Measurements from ENCODE around the gene PVALEF. TPM values are rescaled to one million over a fixed set of nuclear protein-coding genes. Genes with fewer than 3 reads are reported as not detected.

The PVALEF gene
- total and polyA plus RNA-seq, 2 of the 13 experiments (the other 11 are each of a cell fraction or from before 2014, with no cell fraction given) = 0.18 TPM

GRCh38 chr17:81186203-81186602, 20.9 kb downstream of the PVALEF start (continued):
- no peak for TF ChIP-seq PAF1 (CRISPR knock-in tag; IDR thresholded peaks at IDR 0.05)
- TF ChIP-seq FIP1L1 (IDR thresholded peaks at IDR 0.05; ENCODE audit: borderline replicate concordance, insufficient read depth, low read depth, low read length) = no peak

DNA sequence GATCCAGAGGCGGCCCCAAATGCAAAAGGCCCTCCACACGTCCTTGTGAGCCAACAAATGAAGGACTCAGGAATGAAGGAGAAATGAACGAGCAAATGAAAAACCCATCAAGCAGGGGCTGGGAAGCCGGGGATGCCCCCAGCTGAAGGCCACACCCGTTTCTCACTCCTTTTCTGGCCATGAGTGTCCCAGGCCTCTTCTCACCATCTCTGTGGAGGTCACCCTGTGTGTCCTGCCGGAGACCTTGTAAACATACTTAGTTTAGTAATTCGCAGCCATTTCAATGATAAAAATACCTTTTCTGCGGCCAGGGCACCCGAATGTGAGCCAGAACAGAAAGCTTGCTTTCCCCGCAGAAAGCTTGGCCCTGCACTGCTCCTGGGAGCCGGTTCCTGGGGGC, 21.8 kb downstream of the PVALEF start:
- POLR2A ChIA-PET = no interaction called here
- 89% methylated on average over 11 of the region's 11 CpGs for WGBS (ENCODE audit: low lambda C conversion rate)
- no TSS peak for BruUV-seq (replicated peaks)

More for the DNA sequence above, 21.8 kb downstream of the PVALEF start:
- Histone ChIP-seq H2AFZ (ENCODE audit: low read length) (no peak overlapping the region), H4K20me1 (ENCODE audit: insufficient read depth, low read length) (no peaks in the 10 kb centered on the region), H3K9ac (ENCODE audit: insufficient read depth, low read depth, low read length) (no peak overlapping the region), H3K27me3 (ENCODE audit: control insufficient read depth in 1 of 2, insufficient read depth in 2 of 2, low read length in 2 of 2) (peaks cover 6 to 24% of the 10 kb centered on the region in 2 experiments; a peak in 3 of 5 replicates), H3K4me2 (ENCODE audit: low read depth, low read length) (no peak overlapping the region), H3K4me3 (replicated peaks in 1 of 3; ENCODE audit: insufficient read depth in 1 of 3, low read depth in 2 of 3, low read length in 3 of 3) (no peak overlapping the region), H3K9me3 (ENCODE audit: low read length) (no peaks in the 10 kb centered on the region), H3K36me3 (replicated peaks in 1 of 2; ENCODE audit: control insufficient read depth in 1 of 2, insufficient read depth in 2 of 2, low read length in 2 of 2) (peaks cover 3 to 4% of the 10 kb centered on the region in 2 experiments; a peak in 2 of 5 replicates), H3K4me1 (ENCODE audit: insufficient read depth, low read length) (peaks cover 24% of the 10 kb centered on the region), H3K27ac (ENCODE audit: extremely low read length, insufficient read depth, low read length) (no peak overlapping the region), H3K79me2 (ENCODE audit: insufficient read depth, low read length) (no peaks in the 10 kb centered on the region)
- ATAC-seq (no peak), FAIRE-seq (no peak), DNase-seq (ENCODE audit: low spot score) (no peak)
- in situ Hi-C loops (cut with HindIII; ENCODE audit: extremely low pct_ligation_motif_present, low pct_unique_long_range_greater_than_20kb) (no loop called here), intact Hi-C loops (cut with micrococcal nuclease; ENCODE audit: unreplicated experiment) (no loop called here)
- TF ChIP-seq, protein P1, sequence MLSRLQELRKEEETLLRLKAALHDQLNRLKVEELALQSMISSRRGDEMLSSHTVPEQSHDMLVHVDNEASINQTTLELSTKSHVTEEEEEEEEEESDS (CRISPR knock-in tag; IDR thresholded peaks at IDR 0.05; ENCODE audit: borderline replicate concordance) = no peak
- TF ChIP-seq, protein P2, sequence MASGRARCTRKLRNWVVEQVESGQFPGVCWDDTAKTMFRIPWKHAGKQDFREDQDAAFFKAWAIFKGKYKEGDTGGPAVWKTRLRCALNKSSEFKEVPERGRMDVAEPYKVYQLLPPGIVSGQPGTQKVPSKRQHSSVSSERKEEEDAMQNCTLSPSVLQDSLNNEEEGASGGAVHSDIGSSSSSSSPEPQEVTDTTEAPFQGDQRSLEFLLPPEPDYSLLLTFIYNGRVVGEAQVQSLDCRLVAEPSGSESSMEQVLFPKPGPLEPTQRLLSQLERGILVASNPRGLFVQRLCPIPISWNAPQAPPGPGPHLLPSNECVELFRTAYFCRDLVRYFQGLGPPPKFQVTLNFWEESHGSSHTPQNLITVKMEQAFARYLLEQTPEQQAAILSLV (CRISPR knock-in tag; IDR thresholded peaks at IDR 0.05; ENCODE audit: borderline replicate concordance) = no peak
- no peak for TF ChIP-seq ZBTB3 (CRISPR knock-in tag; IDR thresholded peaks at IDR 0.05; ENCODE audit: borderline replicate concordance, low read depth)
- TF ChIP-seq ZNF83 (CRISPR knock-in tag; IDR thresholded peaks at IDR 0.05; ENCODE audit: borderline replicate concordance) = no peak
- no peak for TF ChIP-seq ZFP37 (CRISPR knock-in tag; IDR thresholded peaks at IDR 0.05; ENCODE audit: borderline replicate concordance)
- TF ChIP-seq ZNF724P (CRISPR knock-in tag; IDR thresholded peaks at IDR 0.05; ENCODE audit: borderline replicate concordance) = no peak
- TF ChIP-seq JARID2 (CRISPR knock-in tag; IDR thresholded peaks at IDR 0.05; ENCODE audit: insufficient replicate concordance) = no peak
- no peak for TF ChIP-seq ZNF672 (CRISPR knock-in tag; IDR thresholded peaks at IDR 0.05)
- TF ChIP-seq ZNF790 (CRISPR knock-in tag; IDR thresholded peaks at IDR 0.05; ENCODE audit: borderline replicate concordance) = no peak
- CTCF ChIA-PET (ENCODE audit: low intra/inter-chr PET ratio, low total read pairs) = no interaction called here
